Fibroblast of upper back skin (primary cell): ENCODE results near the gene ACOT11.

ENCODE experiments used
- DNase-seq: peaks from one replicate; pipeline ENCODE4 v3.0.0-alpha.2; 2013

The ACOT11 gene

GRCh38 chr1:54593571-54594160 is 45.6 kb downstream of the ACOT11 start:
- no peak for DNase-seq

- DNase-seq = no peak
Observed at GRCh38 chr1:54594463-54594862, 46.4 kb downstream of the ACOT11 start.

DNA sequence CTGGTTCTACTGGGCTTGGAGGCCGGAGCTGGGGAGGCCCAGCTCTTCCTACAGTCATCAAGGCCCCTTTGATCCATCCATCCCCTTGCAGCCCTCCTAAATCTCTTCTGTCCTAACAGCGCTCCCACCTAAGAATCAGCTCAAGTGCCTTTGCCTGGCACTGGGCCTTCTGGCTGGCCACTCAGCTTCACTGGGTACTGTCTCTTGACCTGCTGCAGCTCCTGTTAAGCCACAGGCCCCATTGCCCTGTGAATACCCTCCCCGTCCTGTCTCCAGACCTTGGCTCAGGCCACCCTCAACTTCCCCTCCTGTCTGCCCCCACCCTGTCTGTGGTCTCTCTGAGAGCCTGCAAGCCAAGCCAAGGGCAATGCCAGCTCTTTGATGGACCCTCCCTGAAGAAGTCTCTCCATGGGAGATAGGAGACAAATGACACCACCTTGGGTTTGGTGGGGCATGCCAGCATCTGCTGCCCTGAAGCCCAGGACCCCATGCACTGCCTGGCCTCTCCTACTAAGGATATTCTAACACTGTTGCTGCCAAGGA is 48.0 kb downstream of the ACOT11 start:
- DNase-seq = no peak

DNA sequence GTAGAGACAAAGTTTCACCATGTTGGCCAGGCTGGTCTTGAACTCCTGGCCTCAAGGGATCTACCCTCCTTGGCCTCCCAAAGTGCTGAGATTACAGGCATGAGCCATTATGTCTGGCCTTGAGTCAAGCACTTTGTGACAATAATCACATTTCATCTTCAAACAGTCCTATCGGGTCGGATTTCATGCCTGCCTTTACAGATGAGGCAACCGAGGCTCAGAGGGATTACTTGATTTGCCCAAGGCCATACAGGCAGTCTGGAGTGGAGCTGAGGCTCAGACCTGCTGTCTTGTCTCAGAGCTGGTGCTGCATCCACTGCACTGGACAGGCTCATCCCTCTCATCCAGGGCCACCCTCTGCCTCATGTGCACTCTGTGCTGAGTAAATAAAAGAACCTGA is 48.7 kb downstream of the ACOT11 start:
- no peak for DNase-seq

DNA sequence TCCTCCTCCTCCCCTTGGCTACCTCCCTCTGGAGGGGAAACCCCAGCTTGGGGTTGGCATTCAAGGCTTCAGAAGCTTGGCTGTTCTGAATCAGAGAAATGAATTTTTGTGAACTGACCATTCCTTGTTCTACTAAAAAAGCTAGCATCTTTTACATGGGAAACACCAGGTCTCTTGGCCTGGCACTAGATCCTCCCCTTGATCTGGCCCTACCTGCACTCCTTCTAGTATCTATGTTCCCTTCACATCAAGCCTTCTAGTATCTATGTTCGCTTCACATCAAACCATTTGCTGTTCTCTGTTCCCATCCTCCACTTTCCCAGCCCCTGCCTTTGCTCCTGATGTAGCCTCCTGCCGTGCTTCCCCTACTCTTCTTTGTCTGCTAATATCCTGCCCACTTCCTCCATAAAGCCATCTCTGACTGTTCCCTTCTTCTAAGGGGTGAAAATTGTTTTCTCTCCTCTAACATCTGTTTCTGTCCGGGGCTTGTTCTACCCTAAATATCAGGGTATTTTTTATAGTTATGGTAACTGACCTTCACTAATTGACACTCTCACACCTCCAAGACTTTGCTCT is 49.5 kb downstream of the ACOT11 start:
- no peak for DNase-seq

- DNase-seq = no peak
Observed at GRCh38 chr1:54599211-54599823, 51.3 kb downstream of the ACOT11 start.

GRCh38 chr1:54600947-54601721 is 53.1 kb downstream of the ACOT11 start:
- no peak for DNase-seq

DNA sequence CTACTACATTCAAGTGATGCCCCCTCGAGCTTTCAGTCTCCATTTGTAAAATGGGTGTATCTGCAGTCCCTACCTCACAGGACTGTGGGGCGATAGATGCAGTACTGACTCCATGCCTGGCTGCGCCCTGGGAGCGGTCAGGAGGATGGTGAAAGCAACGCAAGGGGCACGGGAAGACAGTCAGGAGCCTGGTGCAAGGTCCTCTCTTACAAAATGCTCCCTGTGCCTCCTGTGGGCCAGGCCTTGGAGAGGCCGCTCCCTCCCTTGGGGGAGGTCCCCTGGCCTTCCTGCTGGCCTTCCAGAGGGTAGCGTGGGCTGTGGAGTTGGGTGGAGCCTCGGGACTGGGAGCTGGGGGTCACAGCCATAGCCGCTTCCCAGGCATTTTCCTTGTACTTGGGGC is 53.7 kb downstream of the ACOT11 start:
- no peak for DNase-seq

- DNase-seq = no peak
Observed at GRCh38 chr1:54602554-54602953, 54.5 kb downstream of the ACOT11 start.

GRCh38 chr1:54603241-54603640 is 55.2 kb downstream of the ACOT11 start:
- DNase-seq = no peak

- no peak for DNase-seq
Observed at GRCh38 chr1:54604051-54604450, 56.0 kb downstream of the ACOT11 start.

DNA sequence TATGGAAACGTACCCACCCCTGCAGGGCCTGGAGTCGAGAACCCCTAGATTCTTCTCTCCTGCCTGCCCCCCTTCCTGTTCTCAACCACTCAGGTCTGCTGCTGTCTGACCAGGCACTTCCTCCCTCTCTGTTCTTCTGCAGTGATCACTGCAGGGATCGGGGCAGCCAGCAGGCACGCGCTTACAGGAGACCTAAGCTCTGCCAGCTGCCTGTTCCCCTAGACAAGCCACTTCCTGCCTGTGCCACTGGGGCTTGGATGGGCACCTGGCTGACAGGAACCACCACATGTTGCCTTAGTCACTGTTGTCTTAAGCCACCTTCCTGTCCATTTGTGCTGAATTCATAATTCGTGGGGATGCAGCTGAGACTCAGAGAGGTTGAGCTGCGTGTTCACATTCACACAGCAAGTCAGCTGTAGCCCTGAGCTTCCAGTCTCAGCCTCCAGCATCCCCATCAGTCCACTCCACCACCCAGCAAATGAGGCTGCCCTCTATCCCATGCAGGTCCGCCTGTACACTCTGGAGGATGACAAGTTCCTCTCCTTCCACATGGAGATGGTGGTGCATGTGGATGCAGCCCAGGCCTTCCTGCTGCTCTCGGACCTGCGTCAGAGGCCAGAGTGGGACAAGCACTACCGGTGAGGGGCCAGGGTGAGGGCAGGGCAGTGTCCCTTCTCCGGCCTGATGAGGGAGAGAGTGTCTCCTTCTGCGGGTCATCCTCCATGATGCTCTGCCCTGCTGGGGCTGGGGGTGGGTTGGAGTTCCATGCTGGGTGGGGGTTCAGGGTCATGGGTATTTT is 56.7 kb downstream of the ACOT11 start:
- DNase-seq = no peak

DNA sequence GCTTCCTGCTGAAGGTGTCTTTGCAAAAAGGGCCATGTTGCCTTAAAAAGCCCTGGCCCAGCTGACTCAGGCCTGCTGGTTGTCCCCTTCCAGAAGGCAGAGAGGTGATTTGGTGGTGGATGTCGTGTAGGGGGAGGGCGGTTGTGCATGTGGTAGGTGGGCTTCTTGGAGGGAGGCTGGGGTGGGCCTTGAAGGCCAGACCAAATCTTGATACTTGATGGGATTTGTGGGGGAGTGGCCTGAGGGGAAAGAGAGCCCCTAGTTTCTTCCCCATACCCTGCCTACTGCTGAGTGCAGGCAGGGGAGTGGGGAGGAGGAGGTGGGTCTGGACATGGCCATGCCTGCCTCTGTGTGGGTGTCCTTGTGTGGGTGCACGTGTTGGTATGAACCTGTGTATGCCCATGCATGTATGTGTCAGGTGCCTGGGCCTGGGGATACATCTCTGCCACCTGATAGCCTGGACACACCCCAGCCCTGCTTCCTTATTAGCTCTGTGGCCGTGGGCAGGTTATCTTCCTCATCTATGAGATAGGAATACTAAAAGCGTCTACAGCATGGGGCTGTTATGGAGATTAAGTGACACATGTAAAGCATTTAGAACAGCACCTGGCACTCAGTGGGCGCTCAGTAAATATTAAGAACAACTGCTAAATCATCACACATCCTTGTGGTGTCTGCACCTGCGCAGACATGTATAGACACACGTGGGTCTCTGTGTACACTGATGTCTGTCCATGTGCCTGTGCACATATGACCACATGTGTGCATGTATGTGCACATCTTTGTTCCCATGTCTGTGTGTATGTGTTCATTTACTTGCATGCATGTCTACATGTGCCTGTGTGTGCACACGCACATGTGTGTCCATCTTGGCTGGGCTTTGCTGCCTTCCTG is 58.3 kb downstream of the ACOT11 start:
- no peak for DNase-seq

- no peak for DNase-seq
Observed at GRCh38 chr1:54606990-54607325, 58.9 kb downstream of the ACOT11 start.

DNA sequence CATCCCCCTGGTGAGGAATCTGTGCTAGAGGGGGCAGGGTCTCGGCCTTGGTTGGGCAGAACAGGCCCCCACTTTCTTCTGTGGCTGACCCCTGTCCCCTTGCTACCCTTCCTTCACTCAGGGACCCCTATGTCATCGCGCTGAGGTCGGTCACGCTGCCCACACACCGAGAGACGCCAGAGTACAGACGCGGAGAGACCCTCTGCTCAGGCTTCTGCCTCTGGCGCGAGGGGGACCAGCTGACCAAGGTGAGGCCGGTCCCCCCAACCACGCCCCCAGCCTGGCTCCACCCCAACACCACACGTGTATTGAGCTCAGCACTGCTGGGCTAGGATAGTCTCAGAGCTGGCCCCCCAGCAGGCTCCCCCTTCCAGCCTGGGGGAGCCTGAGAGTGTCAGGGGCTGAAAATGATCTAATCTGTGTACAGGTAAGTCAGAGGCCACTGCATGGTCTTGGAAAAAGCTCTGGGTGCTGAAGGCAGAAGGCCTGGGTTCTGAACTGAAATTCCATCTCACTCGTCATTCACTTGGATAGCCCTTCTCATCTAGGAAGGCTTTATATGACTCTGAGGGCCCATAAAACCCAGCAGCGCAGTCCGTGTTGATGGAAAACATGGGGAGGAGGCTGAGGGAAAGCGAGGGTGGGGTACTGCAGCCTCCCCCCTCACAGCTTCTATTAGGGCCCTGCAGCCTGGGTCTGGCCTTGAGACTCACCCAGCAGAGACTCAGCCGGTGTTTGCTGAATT is 60.0 kb downstream of the ACOT11 start:
- no peak for DNase-seq

DNA sequence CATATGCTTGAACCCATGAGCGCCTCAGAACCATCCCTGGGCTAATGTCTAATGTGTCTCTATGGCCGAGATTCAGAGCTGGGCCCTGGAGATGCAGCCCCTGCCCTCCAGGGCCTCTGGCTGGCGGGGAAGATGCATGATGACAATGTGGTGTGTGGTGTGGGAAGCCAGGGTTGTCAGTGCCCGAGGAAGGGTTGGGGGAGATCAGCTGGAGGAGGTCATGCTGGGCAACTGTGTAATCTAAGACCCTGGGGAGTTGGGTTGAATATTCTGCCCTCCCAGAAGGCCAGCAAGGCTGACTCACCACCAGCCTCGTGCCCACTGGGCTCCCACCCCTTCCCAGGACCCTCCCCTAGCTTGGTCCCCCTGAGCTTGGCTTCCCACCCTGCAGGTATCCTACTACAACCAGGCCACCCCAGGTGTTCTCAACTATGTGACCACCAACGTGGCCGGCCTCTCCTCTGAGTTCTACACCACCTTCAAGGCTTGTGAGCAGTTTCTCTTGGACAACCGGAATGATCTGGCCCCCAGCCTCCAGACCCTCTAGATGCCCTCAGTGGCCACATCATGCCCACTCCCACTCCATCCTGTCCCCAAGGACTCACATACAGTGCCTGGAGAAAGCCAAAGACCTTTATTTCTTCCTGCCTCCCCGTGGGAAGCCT is 60.7 kb downstream of the ACOT11 start:
- no peak for DNase-seq

- DNase-seq = no peak
Observed at GRCh38 chr1:54609301-54609921, 61.4 kb downstream of the ACOT11 start.

DNA sequence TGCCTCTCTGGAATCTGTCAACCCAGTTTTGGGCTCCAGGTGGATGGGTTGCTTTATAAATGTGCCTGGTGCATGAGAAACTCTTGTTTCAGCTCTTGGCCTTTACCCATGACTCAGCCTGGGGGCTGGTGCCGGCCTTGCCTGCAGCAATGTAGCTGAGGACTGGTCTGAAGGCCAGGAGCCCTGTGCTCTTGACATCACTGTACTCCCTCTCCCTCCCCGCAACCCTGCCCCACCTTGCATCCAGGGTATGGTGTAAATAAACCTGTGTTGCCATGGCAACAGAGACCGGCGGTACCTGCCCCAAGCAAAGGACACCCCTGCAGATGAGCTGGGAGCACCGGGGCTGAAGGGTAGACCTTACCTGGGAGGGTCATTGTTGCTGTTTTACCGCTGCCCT is 62.0 kb downstream of the ACOT11 start:
- DNase-seq = no peak

GRCh38 chr1:54610601-54611580 is 62.9 kb downstream of the ACOT11 start:
- DNase-seq = no peak
